ENCODE measurements around the gene BAIAP2.

Gene BAIAP2

DNA sequence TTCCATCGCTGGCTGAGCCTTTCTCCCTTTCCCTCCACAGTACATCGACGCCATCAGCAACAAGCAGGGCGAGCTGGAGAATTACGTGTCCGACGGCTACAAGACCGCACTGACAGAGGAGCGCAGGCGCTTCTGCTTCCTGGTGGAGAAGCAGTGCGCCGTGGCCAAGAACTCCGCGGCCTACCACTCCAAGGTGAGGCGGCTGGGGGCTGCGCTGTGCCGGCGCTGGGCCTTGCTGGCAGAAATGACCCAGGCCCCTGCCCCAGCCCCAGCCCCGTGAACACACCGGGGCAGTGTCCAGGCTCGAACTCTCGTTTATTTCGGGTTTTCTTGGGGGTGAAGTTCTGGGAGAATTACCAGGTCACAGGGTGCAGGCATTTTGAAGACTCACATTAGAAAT is 64.9 kb downstream of the BAIAP2 start:
- no peak for TF ChIP-seq FOXP2 (optimal IDR thresholded peaks at IDR 0.05; ENCODE audit: borderline replicate concordance, extremely low read depth, extremely low read length, insufficient read depth)
- no peak for TF ChIP-seq POLR2AphosphoS5 (IDR thresholded peaks at IDR 0.05; ENCODE audit: low read depth, low read length)
- no peak for TF ChIP-seq TAF1 (IDR thresholded peaks at IDR 0.05; ENCODE audit: borderline replicate concordance, insufficient read depth, low read length)
- no peak for TF ChIP-seq REST (IDR thresholded peaks at IDR 0.05; ENCODE audit: insufficient read depth in 1 of 2, low read depth in 2 of 2, low read length in 2 of 2)
- no peak for TF ChIP-seq SIN3A (IDR thresholded peaks at IDR 0.05; ENCODE audit: borderline replicate concordance, insufficient read depth, low read length)

DNA sequence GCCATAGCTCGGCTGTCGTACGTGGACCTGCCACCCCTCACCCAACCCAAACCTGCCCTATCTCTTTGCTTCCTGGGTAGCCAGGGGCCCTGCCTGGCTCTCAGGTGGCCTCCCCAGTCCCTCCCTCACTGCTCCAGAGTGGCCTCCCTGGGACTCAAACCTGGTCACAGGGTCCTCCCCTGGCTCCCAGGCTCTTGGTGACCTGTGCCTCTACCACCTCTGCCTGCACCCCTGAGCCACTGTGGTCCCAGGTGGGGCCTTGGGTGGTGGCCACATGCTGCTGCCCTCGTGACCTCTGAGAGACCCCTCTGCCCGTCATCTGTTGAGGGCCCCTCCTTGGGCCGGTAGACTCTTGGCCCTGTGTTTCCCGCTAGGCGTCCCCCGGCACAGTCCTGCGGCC is 65.7 kb downstream of the BAIAP2 start:
- TF ChIP-seq POLR2AphosphoS5 (IDR thresholded peaks at IDR 0.05; ENCODE audit: low read depth, low read length), result no peak

- TF ChIP-seq POLR2AphosphoS5 (IDR thresholded peaks at IDR 0.05; ENCODE audit: low read depth, low read length) (peak; percentile 8; the same call in 1 of the 2 replicates), REST (IDR thresholded peaks at IDR 0.05; ENCODE audit: insufficient read depth in 1 of 2, low read depth in 2 of 2, low read length in 2 of 2) (no peak)
Measured at GRCh38 chr17:81101614-81102306, 66.8 kb downstream of the BAIAP2 start.

DNA sequence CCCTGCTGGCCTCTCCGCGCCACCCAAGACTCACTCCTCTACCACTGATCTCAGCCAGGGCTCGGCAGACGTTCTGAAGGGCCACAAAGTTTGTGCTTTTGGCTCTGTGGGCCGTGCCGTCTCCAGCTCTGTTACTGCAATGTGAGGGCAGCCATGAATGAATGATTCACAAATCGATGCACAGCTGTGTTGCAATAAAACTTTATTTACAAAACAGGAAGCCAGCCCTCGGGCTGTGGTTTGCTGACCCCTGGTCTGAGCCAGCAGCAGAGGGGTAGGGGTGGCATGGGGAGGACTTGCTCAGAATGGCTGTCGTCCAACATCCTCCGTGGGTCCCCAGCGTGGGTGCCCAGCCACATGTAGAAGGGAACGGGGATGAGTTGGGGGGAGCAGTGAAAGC is 67.4 kb downstream of the BAIAP2 start:
- TF ChIP-seq TAF1 (IDR thresholded peaks at IDR 0.05; ENCODE audit: borderline replicate concordance, insufficient read depth, low read length), result no peak
- TF ChIP-seq POLR2AphosphoS5 (IDR thresholded peaks at IDR 0.05; ENCODE audit: low read depth, low read length), result no peak; the same call in 1 of the 2 replicates
- TF ChIP-seq FOXP2 (optimal IDR thresholded peaks at IDR 0.05; ENCODE audit: borderline replicate concordance, extremely low read depth, extremely low read length, insufficient read depth), result no peak

DNA sequence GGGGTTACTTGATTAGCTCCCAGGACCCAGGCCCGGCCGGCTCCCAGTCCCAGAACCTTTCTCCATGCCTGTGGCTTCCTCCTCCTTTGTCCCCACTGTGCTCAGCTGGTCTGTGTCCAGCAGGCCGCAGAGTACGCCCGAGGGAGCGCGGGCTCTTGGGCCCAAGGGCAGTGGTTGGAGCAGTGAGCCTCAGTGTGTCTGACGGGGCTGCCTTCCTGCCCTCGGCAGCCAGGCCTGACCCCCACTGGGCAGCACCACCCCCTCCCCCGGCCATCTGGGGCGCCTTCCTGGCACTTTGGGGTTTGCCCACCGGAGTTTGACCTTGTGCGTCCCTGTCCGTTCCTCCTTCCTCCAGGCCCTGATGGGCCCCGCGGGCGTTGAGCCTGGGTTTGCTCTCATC is 67.9 kb downstream of the BAIAP2 start:
- TF ChIP-seq POLR2AphosphoS5 (IDR thresholded peaks at IDR 0.05; ENCODE audit: low read depth, low read length) (0 out of 2 replicates have a peak, but pooled peaks have one; percentile 24), FOXP2 (optimal IDR thresholded peaks at IDR 0.05; ENCODE audit: borderline replicate concordance, extremely low read depth, extremely low read length, insufficient read depth) (no peak), SIN3A (IDR thresholded peaks at IDR 0.05; ENCODE audit: borderline replicate concordance, insufficient read depth, low read length) (no peak)

GRCh38 chr17:81103379-81103778 is 68.4 kb downstream of the BAIAP2 start:
- TF ChIP-seq REST (IDR thresholded peaks at IDR 0.05; ENCODE audit: insufficient read depth in 1 of 2, low read depth in 2 of 2, low read length in 2 of 2), result no peak
- no peak for TF ChIP-seq SIN3A (IDR thresholded peaks at IDR 0.05; ENCODE audit: borderline replicate concordance, insufficient read depth, low read length)
- no peak for TF ChIP-seq TAF1 (IDR thresholded peaks at IDR 0.05; ENCODE audit: borderline replicate concordance, insufficient read depth, low read length)
- TF ChIP-seq POLR2AphosphoS5 (IDR thresholded peaks at IDR 0.05; ENCODE audit: low read depth, low read length), result no peak
- no peak for TF ChIP-seq FOXP2 (optimal IDR thresholded peaks at IDR 0.05; ENCODE audit: borderline replicate concordance, extremely low read depth, extremely low read length, insufficient read depth)

GRCh38 chr17:81106716-81107115 is 71.8 kb downstream of the BAIAP2 start:
- TF ChIP-seq REST (IDR thresholded peaks at IDR 0.05; ENCODE audit: insufficient read depth in 1 of 2, low read depth in 2 of 2, low read length in 2 of 2) (no peak), FOXP2 (optimal IDR thresholded peaks at IDR 0.05; ENCODE audit: borderline replicate concordance, extremely low read depth, extremely low read length, insufficient read depth) (no peak), SIN3A (IDR thresholded peaks at IDR 0.05; ENCODE audit: borderline replicate concordance, insufficient read depth, low read length) (no peak), POLR2AphosphoS5 (IDR thresholded peaks at IDR 0.05; ENCODE audit: low read depth, low read length) (no peak), TAF1 (IDR thresholded peaks at IDR 0.05; ENCODE audit: borderline replicate concordance, insufficient read depth, low read length) (no peak)

Measured in PFSK-1 (cell line).